Activated naive CD4-positive, alpha-beta T cell treated with anti-CD3 and anti-CD28 coated beads, Interleukin-2, amount 10 ng/mL, durations not matched to agents 5 hours and 36 hours (primary cell): ENCODE measurements around the gene TFDP2. TPM values are rescaled to one million over a fixed set of nuclear protein-coding genes. Genes with fewer than 3 reads are reported as not detected.

Experiments
- total RNA-seq, 2 experiments: library from RNA; stranded (reverse); gene quantifications; one replicate each; pipeline ENCODE4 v1.2.3, GENCODE V29; 2021

TFDP2 gene
- 10 to 100 TPM; 23.0 to 26.0 TPM for total RNA-seq

GRCh38 chr3:142148792-142149672 is at the start of gene TFDP2:
TFDP2 (minus strand) TSS chr3:142149544; CDS start chr3:142101749, 47,795 bp downstream.

Other genes starting within 250 kb of the TFDP2 start
- 10 to 100 TPM; 12.8 to 13.2 TPM for gene GK5, start 76.0 kb upstream of the TFDP2 start, total RNA-seq